Measurements from ENCODE around the gene ZNF792. TPM values are rescaled to one million over a fixed set of nuclear protein-coding genes. Genes with fewer than 3 reads are reported as not detected.
A peak's percentile ranks its signal among the peaks of the same experiment; 100 is the strongest.
"Not testable (repeated sequence)": the region's sequence is repeated elsewhere in the genome, so short reads cannot be mapped to it uniquely, and the experiment has no call there.

ZNF792 gene
- total RNA-seq, 1 donor from 2014 or later, result 6.1 TPM

DNA sequence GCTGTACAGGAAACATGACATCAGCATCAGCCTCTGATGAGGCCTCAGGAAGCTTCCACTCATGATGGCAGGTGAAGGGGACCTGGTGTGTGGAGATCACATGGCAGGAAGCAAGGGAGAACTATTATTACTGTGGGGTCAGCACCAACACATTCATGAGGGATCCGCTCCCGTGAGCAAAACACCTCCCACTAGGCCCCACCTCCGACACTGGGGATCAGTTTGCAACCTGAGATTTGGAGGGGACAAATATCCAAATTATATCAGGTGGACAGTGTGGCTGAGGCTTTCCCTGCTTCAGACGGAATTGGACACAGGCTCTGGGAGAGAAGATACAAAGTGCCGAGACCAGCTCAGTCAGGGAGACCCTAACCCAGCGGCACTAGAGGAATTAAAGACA lies 5.7 kb upstream of the ZNF792 start:
- no peak for DNase-seq (ENCODE audit: low read depth)
- Histone ChIP-seq H3K4me3 (ENCODE audit: low read depth, low read length) (no peak overlapping the region), H3K27me3 (ENCODE audit: control insufficient read depth, insufficient read depth, low read length) (peaks cover 3% of the 10 kb centered on the region), H3K36me3 (ENCODE audit: control insufficient read depth, insufficient read depth, low read length) (no peaks in the 10 kb centered on the region)
- TF ChIP-seq, protein P1, sequence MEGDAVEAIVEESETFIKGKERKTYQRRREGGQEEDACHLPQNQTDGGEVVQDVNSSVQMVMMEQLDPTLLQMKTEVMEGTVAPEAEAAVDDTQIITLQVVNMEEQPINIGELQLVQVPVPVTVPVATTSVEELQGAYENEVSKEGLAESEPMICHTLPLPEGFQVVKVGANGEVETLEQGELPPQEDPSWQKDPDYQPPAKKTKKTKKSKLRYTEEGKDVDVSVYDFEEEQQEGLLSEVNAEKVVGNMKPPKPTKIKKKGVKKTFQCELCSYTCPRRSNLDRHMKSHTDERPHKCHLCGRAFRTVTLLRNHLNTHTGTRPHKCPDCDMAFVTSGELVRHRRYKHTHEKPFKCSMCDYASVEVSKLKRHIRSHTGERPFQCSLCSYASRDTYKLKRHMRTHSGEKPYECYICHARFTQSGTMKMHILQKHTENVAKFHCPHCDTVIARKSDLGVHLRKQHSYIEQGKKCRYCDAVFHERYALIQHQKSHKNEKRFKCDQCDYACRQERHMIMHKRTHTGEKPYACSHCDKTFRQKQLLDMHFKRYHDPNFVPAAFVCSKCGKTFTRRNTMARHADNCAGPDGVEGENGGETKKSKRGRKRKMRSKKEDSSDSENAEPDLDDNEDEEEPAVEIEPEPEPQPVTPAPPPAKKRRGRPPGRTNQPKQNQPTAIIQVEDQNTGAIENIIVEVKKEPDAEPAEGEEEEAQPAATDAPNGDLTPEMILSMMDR (IDR thresholded peaks at IDR 0.05; ENCODE audit: insufficient read depth, low read length, poor library complexity, severe bottlenecking), result no peak

DNA sequence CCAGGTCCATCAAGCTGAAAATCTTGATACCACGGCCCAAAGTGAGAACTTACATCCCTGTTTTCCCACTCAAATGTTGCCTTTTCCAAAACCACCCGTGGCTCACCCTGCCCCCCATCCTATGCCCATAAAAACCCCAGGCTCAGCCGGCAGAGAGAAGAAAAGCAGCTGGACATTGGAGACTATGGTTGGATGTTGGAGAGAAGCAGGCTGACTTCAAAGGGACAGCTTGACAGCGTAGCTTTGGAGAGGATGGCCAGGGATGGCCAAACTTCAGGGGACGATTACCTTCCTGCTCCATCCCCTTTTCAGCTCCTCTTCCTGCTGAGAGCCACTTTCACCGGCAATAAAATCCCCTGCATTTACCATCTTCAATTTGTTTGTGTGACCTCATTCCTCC lies 3.5 kb upstream of the ZNF792 start:
- TF ChIP-seq, protein P1 (IDR thresholded peaks at IDR 0.05; ENCODE audit: insufficient read depth, low read length, poor library complexity, severe bottlenecking), result no peak
- H3K36me3 ChIP-seq (ENCODE audit: control insufficient read depth, insufficient read depth, low read length), result no peaks in the 10 kb centered on the region
- no peak for DNase-seq (ENCODE audit: low read depth)
- H3K4me3 ChIP-seq (ENCODE audit: low read depth, low read length), result no peak overlapping the region
- H3K27me3 ChIP-seq (ENCODE audit: control insufficient read depth, insufficient read depth, low read length), result no peaks in the 10 kb centered on the region

DNA sequence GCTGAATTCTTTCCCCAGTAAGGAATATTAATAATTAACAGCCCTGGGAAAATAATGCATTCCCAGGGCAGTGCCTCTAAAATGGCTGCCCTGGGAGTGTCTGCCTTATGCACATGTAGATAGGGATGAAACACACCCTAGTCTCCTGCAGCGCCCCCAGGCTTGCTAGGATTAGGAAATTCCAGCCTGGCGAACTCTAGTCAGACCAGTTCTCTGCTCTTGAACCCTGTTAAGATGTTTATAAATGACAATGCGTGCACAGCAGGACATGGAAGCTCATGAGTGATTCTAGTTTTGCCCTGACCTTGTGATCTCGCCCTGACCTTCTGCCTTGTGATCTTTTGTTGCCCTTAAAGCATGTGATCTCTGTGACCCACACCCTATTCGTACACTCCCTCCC lies 1.5 kb upstream of the ZNF792 start:
- DNase-seq (ENCODE audit: low read depth); H3K36me3 ChIP-seq (ENCODE audit: control insufficient read depth, insufficient read depth, low read length); H3K4me3 ChIP-seq (ENCODE audit: low read depth, low read length); H3K27me3 ChIP-seq (ENCODE audit: control insufficient read depth, insufficient read depth, low read length): not testable (repeated sequence)

DNA sequence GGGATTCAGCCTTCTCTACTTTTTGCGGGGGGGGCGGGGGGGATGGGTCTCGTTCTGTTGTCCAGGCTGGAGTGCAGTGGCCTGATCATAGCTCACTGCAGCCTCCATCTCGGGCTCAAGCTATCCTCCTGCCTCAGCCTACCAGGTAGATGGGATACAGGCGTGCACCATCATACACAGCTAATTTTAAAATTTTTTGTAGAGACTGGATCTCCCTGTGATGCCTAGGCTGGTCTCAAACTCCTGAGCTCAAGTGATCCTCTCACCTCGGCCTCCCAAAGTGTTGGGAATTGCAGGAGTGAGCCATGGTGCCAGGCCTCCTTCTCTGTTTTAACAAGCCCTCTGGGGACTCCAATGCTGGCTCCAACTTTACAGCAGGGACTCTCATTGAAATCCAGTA lies 569 bp upstream of the ZNF792 start:
- Histone ChIP-seq H3K27me3 (ENCODE audit: control insufficient read depth, insufficient read depth, low read length) (no peaks in the 10 kb centered on the region), H3K36me3 (ENCODE audit: control insufficient read depth, insufficient read depth, low read length) (peaks cover 1% of the 10 kb centered on the region), H3K4me3 (ENCODE audit: low read depth, low read length) (no peak overlapping the region)
- TF ChIP-seq, protein P1 (IDR thresholded peaks at IDR 0.05; ENCODE audit: insufficient read depth, low read length, poor library complexity, severe bottlenecking), result no peak
- no peak for DNase-seq (ENCODE audit: low read depth)

DNA sequence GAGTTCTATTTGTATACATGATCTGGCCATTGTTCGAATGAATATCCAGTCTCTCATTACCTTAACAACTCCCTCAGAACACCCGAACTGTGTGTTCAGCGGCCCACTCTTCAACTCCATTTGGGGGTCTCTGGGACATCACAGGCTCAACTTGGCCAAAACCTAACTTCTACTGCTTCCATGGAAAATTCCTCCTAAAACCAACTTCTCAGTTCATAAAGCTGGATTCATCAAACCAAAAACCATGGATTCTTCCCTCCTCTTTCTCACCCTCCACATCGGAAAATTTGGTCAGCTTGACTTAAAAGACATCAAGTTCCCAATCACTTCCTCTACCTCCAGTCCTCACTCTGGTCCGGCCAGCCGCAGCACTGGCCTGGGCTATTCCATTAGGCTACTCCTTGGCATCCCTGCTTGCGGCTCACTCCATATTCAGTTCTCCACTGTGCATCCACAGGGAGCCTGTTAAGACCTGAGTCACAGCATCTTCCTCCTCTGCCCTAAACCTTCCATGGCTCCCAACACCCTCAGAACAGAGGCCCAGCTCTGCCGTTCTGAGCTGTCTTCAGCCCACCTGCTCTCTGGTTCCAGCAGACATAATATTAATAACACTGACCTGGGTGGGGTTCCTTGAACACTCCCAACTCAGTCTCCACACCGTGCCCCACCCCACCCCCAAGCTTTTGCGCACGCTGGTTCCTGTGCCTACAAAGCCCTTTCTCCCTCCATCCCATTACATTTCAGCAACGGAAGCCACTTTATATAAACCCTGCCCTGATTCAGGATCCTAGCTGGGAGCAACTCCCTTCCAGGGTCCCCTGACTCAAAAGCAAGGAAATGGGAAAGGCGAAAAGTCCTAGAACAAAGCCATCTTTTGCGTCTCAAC lies 1.1 kb downstream of the ZNF792 start:
- Histone ChIP-seq H3K27me3 (ENCODE audit: control insufficient read depth, insufficient read depth, low read length) (no peaks in the 10 kb centered on the region), H3K36me3 (ENCODE audit: control insufficient read depth, insufficient read depth, low read length) (peaks cover 9% of the 10 kb centered on the region), H3K4me3 (ENCODE audit: low read depth, low read length) (peak overlapping the region; percentile 83)
- no peak for DNase-seq (ENCODE audit: low read depth)
- TF ChIP-seq, protein P1 (IDR thresholded peaks at IDR 0.05; ENCODE audit: insufficient read depth, low read length, poor library complexity, severe bottlenecking), result no peak

DNA sequence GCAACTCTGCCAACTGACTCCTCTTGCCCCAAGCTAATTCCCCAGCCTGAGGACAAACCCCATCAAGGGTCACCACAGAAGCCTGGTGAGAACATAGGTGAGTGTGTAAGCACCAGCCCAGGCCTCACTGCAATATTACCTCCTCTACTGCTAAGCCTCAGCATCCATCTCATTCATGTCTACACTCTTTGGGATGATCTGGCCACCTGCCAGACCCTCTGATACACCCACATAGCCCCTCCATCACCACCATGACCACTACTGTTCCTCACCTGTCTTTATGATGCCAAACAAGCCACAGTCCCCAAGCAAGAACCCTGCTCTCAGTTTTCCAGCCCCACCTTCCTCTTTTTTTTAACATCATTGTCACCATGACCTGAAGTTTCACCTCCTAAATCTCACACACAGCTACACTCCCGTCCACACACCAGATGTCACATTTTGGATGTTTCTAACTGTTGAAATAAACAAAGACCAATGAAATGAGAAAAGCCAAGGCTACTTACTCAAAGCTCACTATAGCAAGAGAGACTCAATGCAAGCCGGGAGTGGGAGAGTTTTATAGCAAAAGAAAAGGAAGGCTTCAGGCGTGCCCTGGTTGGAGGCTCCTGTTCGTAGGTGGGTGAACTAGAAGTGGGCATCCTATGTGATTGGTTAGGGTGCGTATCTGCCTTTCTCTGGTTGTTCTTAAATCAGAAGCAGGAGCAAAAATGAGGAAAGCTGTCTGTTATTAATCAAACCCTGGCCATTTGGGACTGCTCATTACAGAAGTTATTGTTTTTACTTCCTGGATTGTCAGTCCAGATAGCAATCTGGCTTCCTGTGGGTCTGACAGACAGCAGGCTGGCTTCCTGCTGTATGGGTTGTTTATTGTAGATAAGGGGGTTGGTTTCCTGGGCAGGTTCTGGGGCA lies 2.0 kb downstream of the ZNF792 start:
- no peak for DNase-seq (ENCODE audit: low read depth)
- Histone ChIP-seq H3K36me3 (ENCODE audit: control insufficient read depth, insufficient read depth, low read length) (peaks cover 12% of the 10 kb centered on the region), H3K27me3 (ENCODE audit: control insufficient read depth, insufficient read depth, low read length) (no peaks in the 10 kb centered on the region), H3K4me3 (ENCODE audit: low read depth, low read length) (no peak overlapping the region)
- TF ChIP-seq, protein P1 (IDR thresholded peaks at IDR 0.05; ENCODE audit: insufficient read depth, low read length, poor library complexity, severe bottlenecking), result no peak
